Keratinocyte (primary cell): Measurements from ENCODE around the gene ADAMTS4. TPM values are rescaled to one million over a fixed set of nuclear protein-coding genes. Genes with fewer than 3 reads are reported as not detected.

ENCODE experiments used
- DNase-seq: peaks from one replicate; pipeline ENCODE4 v3.0.0-alpha.2; 2011; ENCODE audit warnings: low read depth, missing footprints, low spot score
- FAIRE-seq: peaks from 2 replicates; lab custom pipeline; 2011; peaks lifted over from hg19 to GRCh38; lab: Jason Lieb, UNC
- H2AFZ ChIP-seq: 2 replicates; pipeline ENCODE4 v1.6.0; 2012; ENCODE audit warnings: low read length, control low read depth, inconsistent platforms; ENCODE audit not compliant: control insufficient read depth
- H3K27ac ChIP-seq: 2 replicates; pipeline ENCODE4 v1.5.1; 2011; ENCODE audit warnings: low read length; ENCODE audit not compliant: control insufficient read depth, insufficient read depth
- H3K27me3 ChIP-seq: 3 replicates; pipeline ENCODE4 v1.6.0; 2011; ENCODE audit warnings: low read length; ENCODE audit not compliant: control insufficient read depth, insufficient read depth; ENCODE audit errors: extremely low read depth
- H3K36me3 ChIP-seq, 2 experiments: 2 replicates in 1 of 2; 3 replicates in 1 of 2; pipeline ENCODE4 v1.5.1; 2011; ENCODE audit warnings: low read length in 2 of 2, mild to moderate bottlenecking in 1 of 2; ENCODE audit not compliant: control insufficient read depth in 2 of 2, insufficient read depth in 2 of 2; ENCODE audit errors: extremely low read depth in 1 of 2
- H3K4me1 ChIP-seq: 3 replicates; pipeline ENCODE4 v1.5.1; 2011; ENCODE audit warnings: low read length; ENCODE audit not compliant: control insufficient read depth, insufficient read depth; ENCODE audit errors: extremely low read depth
- H3K4me2 ChIP-seq: 3 replicates; pipeline ENCODE4 v1.6.0; 2011; ENCODE audit warnings: low read depth, low read length; ENCODE audit not compliant: control insufficient read depth, insufficient read depth; ENCODE audit errors: extremely low read depth
- H3K4me3 ChIP-seq, 3 experiments: fragments of 200-600 bp in 1 of 3; sonication (generic) in 1 of 3; 2 replicates in 2 of 3; 3 replicates in 1 of 3; pipeline ENCODE4 v1.5.1; 2011 to 2016; ENCODE audit warnings: low read length in 3 of 3, mild to moderate bottlenecking in 3 of 3, control low read depth in 2 of 3, inconsistent platforms in 1 of 3, low read depth in 1 of 3, mixed read lengths in 1 of 3, mixed run types in 1 of 3, moderate library complexity in 1 of 3; ENCODE audit not compliant: control insufficient read depth in 2 of 3, insufficient read depth in 2 of 3; ENCODE audit errors: extremely low read depth in 1 of 3
- H3K79me2 ChIP-seq: 2 replicates; pipeline ENCODE4 v1.6.0; 2012; ENCODE audit warnings: low read length; ENCODE audit not compliant: control insufficient read depth, insufficient read depth
- H3K9ac ChIP-seq: 3 replicates; pipeline ENCODE4 v1.6.0; 2011; ENCODE audit warnings: low read length; ENCODE audit not compliant: control insufficient read depth, insufficient read depth; ENCODE audit errors: extremely low read depth
- H3K9me1 ChIP-seq: 3 replicates; pipeline ENCODE4 v1.6.0; 2011; ENCODE audit warnings: low read length; ENCODE audit not compliant: control insufficient read depth, insufficient read depth; ENCODE audit errors: extremely low read depth
- H3K9me3 ChIP-seq: 2 replicates; pipeline ENCODE4 v1.5.1; 2012; ENCODE audit warnings: low read depth, low read length; ENCODE audit not compliant: control insufficient read depth
- H4K20me1 ChIP-seq: 3 replicates; pipeline ENCODE4 v1.6.0; 2011; ENCODE audit warnings: low read length; ENCODE audit not compliant: control insufficient read depth, insufficient read depth; ENCODE audit errors: extremely low read depth
- CTCF ChIP-seq, 3 experiments: IDR thresholded peaks in 1 of 3; conservative IDR thresholded peaks in 1 of 3; optimal IDR thresholded peaks in 1 of 3; 2 replicates in 2 of 3; 3 replicates in 1 of 3; pipeline versions ENCODE3 to v1.5.1; 2011; ENCODE audit warnings: low read length in 3 of 3, mild to moderate bottlenecking in 3 of 3, moderate library complexity in 2 of 3, control low read depth in 1 of 3, inconsistent platforms in 1 of 3; ENCODE audit not compliant: insufficient read depth in 2 of 3; ENCODE audit errors: extremely low read depth in 1 of 3
- EZH2 ChIP-seq: IDR thresholded peaks from one replicate; pipeline ENCODE4 v1.6.1; 2012; ENCODE audit warnings: inconsistent platforms, mild to moderate bottlenecking, low read length, moderate library complexity
- dilution Hi-C: fragments of 300-500 bp; cut with MboI; formaldehyde crosslinking; loops from one replicate; pipeline ENCODE4 v1.7.0; 2020; ENCODE audit warnings: low sequenced_read_pairs; ENCODE audit not compliant: extremely low pct_ligation_motif_present
- polyA plus RNA-seq, 5 experiments: library from polyadenylated mRNA; depleted of rRNA in 3 of 5; stranded (reverse) in 3 of 5; stranded (forward) in 1 of 5; unstranded in 1 of 5; fragments of >200 nt; gene quantifications; 1 replicate in 1 of 5; 2 replicates in 3 of 5; 3 replicates in 1 of 5; pipeline versions ENCODE4 v1.2.1 to v1.2.3, GENCODE V29; 2011 to 2012; ENCODE audit warnings: missing spikeins in 2 of 5, low read depth in 1 of 5, low replicate concordance in 1 of 5

Gene ADAMTS4
- polyA plus RNA-seq, 1 donor (not counting 4 experiments of a cell fraction or from before 2014, with no cell fraction given), result 0.35 TPM

GRCh38 chr1:161214369-161214768, 15.5 kb upstream of the ADAMTS4 start:
- H3K79me2 ChIP-seq, result no peaks in the 10 kb centered on the region
- no peak for FAIRE-seq

GRCh38 chr1:161209790-161210409, 11.0 kb upstream of the ADAMTS4 start:
- Histone ChIP-seq H3K79me2 (peaks cover 3% of the 10 kb centered on the region), H3K4me2 (no peak overlapping the region), H3K27me3 (no peaks in the 10 kb centered on the region), H3K9me1 (no peaks in the 10 kb centered on the region), H3K9me3 (no peaks in the 10 kb centered on the region), H3K4me1 (no peaks in the 10 kb centered on the region), H3K4me3 (no peak overlapping the region), H3K36me3 (peaks cover 29 to 32% of the 10 kb centered on the region in 2 experiments), H4K20me1 (no peaks in the 10 kb centered on the region), H3K9ac (no peak overlapping the region), H2AFZ (no peak overlapping the region), H3K27ac (no peak overlapping the region)
- DNase-seq (no peak), FAIRE-seq (no peak)
- TF ChIP-seq EZH2 (no peak), CTCF (optimal IDR thresholded peaks at IDR 0.05 in 1 of 3, IDR thresholded peaks at IDR 0.05 in 1 of 3, conservative IDR thresholded peaks at IDR 0.05 in 1 of 3; ENCODE audit: extremely low read depth in 1 of 3, insufficient read depth in 2 of 3, low read length in 3 of 3) (peak; percentile 90 to 92 (median 90))
- dilution Hi-C loops, result no loop called here

More at GRCh38 chr1:161214369-161214768, 15.5 kb upstream of the ADAMTS4 start:
- Histone ChIP-seq H3K27me3 (no peaks in the 10 kb centered on the region), H3K9me1 (no peaks in the 10 kb centered on the region), H4K20me1 (no peaks in the 10 kb centered on the region), H3K27ac (no peak overlapping the region), H3K9me3 (no peaks in the 10 kb centered on the region), H3K36me3 (peaks cover 23 to 25% of the 10 kb centered on the region in 2 experiments), H3K4me1 (no peaks in the 10 kb centered on the region), H2AFZ (no peak overlapping the region), H3K4me2 (no peak overlapping the region), H3K4me3 (no peak overlapping the region), H3K9ac (no peak overlapping the region)
- no peak for DNase-seq
- TF ChIP-seq CTCF (optimal IDR thresholded peaks at IDR 0.05 in 1 of 3, IDR thresholded peaks at IDR 0.05 in 1 of 3, conservative IDR thresholded peaks at IDR 0.05 in 1 of 3; ENCODE audit: extremely low read depth in 1 of 3, insufficient read depth in 2 of 3, low read length in 3 of 3), result no peak
- TF ChIP-seq EZH2, result no peak
- dilution Hi-C loops, result no loop called here
